ENCODE results near the gene LRBA.

LRBA gene

GRCh38 chr4:150367326-150367725 lies 647.8 kb downstream of the LRBA start:
- no peak overlapping the region for H3K4me3 ChIP-seq (ENCODE audit: control insufficient read depth in 1 of 7, extremely low read depth in 1 of 7, insufficient read depth in 4 of 7, low read depth in 2 of 7, low read length in 6 of 7)
- 100% methylated on average over 1 of the region's 4 CpGs for WGBS (ENCODE audit: insufficient coverage)
- H3K27me3 ChIP-seq (replicated peaks in 2 of 5; ENCODE audit: control insufficient read depth in 4 of 5, insufficient read depth in 5 of 5, low read length in 4 of 5) = no peaks in the 10 kb centered on the region
- DNase-seq = no peak
- no peaks in the 10 kb centered on the region for H3K9me3 ChIP-seq (ENCODE audit: control extremely low read depth in 1 of 5, control insufficient read depth in 4 of 5, insufficient read depth in 2 of 5, low read depth in 1 of 5, low read length in 4 of 5)
- POLR2A ChIA-PET = no interaction called here
- CTCF ChIA-PET = no interaction called here
- H3K36me3 ChIP-seq (ENCODE audit: control insufficient read depth in 4 of 4, insufficient read depth in 4 of 4, low read length in 3 of 4) = peaks cover 0 to 2% (median 0%) of the 10 kb centered on the region in 4 experiments
- no peaks in the 10 kb centered on the region for H3K4me1 ChIP-seq (ENCODE audit: control extremely low read depth in 1 of 4, control insufficient read depth in 4 of 4, insufficient read depth in 4 of 4, low read length in 3 of 4)
- no peak overlapping the region for H3K27ac ChIP-seq (ENCODE audit: insufficient read depth in 1 of 2, low read depth in 1 of 2, low read length in 2 of 2, poor library complexity in 1 of 2, severe bottlenecking in 2 of 2)

DNA sequence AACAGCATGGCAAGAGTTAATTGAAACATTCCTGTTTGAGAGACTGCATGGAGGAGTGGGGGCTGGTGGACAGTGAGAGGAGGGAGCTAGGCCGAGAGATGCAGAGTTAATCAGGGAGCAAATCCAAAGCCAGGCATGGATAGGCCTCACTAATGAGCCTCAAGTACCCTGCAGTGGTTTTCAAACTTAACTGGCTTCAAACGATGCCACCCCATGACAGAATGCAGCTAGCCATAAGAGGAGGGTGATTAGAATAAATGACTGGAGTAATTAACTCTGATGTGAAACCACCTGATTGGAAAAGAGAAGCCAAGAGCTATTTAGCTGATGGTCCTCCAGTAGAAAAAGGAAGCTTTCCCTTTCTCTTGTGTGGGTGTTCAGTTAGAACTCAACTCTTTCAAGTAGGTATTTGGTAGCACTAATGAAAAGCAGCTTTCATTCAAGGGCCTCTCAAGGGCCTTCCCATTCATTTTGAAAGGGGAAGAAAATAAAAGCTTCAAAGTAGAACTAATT lies 648.5 kb downstream of the LRBA start:
- POLR2A ChIA-PET = no interaction called here
- CTCF ChIA-PET = no interaction called here
- DNase-seq = no peak
- WGBS (ENCODE audit: insufficient coverage) = 94% methylated on average over 2 of the region's 2 CpGs
- Histone ChIP-seq H3K4me1 (ENCODE audit: control extremely low read depth in 1 of 4, control insufficient read depth in 4 of 4, insufficient read depth in 4 of 4, low read length in 3 of 4) (no peaks in the 10 kb centered on the region), H3K27ac (ENCODE audit: insufficient read depth in 1 of 2, low read depth in 1 of 2, low read length in 2 of 2, poor library complexity in 1 of 2, severe bottlenecking in 2 of 2) (no peak overlapping the region), H3K9me3 (ENCODE audit: control extremely low read depth in 1 of 5, control insufficient read depth in 4 of 5, insufficient read depth in 2 of 5, low read depth in 1 of 5, low read length in 4 of 5) (no peaks in the 10 kb centered on the region), H3K4me3 (ENCODE audit: control insufficient read depth in 1 of 7, extremely low read depth in 1 of 7, insufficient read depth in 4 of 7, low read depth in 2 of 7, low read length in 6 of 7) (no peak overlapping the region), H3K36me3 (ENCODE audit: control insufficient read depth in 4 of 4, insufficient read depth in 4 of 4, low read length in 3 of 4) (peaks cover 0 to 2% (median 0%) of the 10 kb centered on the region in 4 experiments), H3K27me3 (replicated peaks in 2 of 5; ENCODE audit: control insufficient read depth in 4 of 5, insufficient read depth in 5 of 5, low read length in 4 of 5) (no peaks in the 10 kb centered on the region)

DNA sequence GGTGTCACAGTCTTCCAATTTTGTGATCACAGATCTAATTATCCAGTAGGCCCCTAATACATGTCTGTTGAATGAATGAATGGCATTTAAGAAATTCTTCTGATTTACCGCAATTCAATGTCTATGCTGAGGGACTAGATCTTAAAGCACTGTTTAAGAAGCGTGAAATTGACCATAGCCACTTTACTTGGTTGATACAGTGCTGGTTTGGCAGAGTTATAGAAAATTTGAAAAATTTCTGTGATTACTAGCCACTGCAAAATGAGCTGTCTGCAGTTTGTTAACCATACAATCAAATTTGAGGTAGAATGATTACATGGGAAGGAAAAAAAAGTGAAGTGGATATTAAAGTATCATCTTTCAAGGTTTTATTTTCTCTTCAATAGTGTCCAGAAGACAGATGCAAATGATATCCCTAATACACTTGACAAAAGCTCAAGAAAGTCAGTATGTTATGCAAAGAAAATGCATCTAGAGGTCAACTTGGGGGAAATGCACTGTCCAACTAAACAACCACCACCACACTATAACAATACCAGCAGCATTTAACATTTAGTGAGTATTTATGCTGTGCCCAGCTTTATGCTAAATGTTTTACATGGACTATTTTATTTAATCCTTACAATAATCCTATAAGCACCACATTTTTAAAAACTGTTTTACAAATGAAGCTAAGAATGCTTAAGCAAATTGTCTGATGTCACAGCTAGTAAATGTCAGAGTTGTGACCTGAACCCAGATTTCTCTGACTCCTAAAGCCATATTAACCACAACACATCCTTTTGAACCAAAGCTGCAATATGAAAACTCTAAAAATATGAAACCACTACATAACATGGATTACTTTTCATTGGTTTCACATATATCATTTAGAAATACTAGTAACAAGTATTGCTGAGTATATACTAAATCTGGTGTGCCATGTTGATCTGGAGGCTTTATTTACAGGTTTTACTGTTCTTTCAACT lies 651.1 kb downstream of the LRBA start:
- Histone ChIP-seq H3K36me3 (ENCODE audit: control insufficient read depth in 4 of 4, insufficient read depth in 4 of 4, low read length in 3 of 4) (no peaks in the 10 kb centered on the region), H3K4me1 (ENCODE audit: control extremely low read depth in 1 of 4, control insufficient read depth in 4 of 4, insufficient read depth in 4 of 4, low read length in 3 of 4) (no peaks in the 10 kb centered on the region), H3K27ac (ENCODE audit: insufficient read depth in 1 of 2, low read depth in 1 of 2, low read length in 2 of 2, poor library complexity in 1 of 2, severe bottlenecking in 2 of 2) (no peak overlapping the region), H3K9me3 (ENCODE audit: control extremely low read depth in 1 of 5, control insufficient read depth in 4 of 5, insufficient read depth in 2 of 5, low read depth in 1 of 5, low read length in 4 of 5) (no peaks in the 10 kb centered on the region), H3K27me3 (replicated peaks in 2 of 5; ENCODE audit: control insufficient read depth in 4 of 5, insufficient read depth in 5 of 5, low read length in 4 of 5) (no peaks in the 10 kb centered on the region), H3K4me3 (ENCODE audit: control insufficient read depth in 1 of 7, extremely low read depth in 1 of 7, insufficient read depth in 4 of 7, low read depth in 2 of 7, low read length in 6 of 7) (no peak overlapping the region)
- ChIA-PET POLR2A (no interaction called here), CTCF (interaction anchor here (0.8 to 1.0 kb wide), 4 partner anchors 12 to 528 kb away, joined by 3 to 4 read pairs (median 3); no protein-coding TSS in a partner anchor)
- no peak for DNase-seq
- WGBS (ENCODE audit: insufficient coverage) = 50% methylated on average over 2 of the region's 2 CpGs

GRCh38 chr4:150358691-150359090 lies 656.4 kb downstream of the LRBA start:
- no peaks in the 10 kb centered on the region for H3K4me1 ChIP-seq (ENCODE audit: control extremely low read depth in 1 of 4, control insufficient read depth in 4 of 4, insufficient read depth in 4 of 4, low read length in 3 of 4)
- no peak for DNase-seq
- no peak overlapping the region for H3K27ac ChIP-seq (ENCODE audit: insufficient read depth in 1 of 2, low read depth in 1 of 2, low read length in 2 of 2, poor library complexity in 1 of 2, severe bottlenecking in 2 of 2)
- H3K27me3 ChIP-seq (replicated peaks in 2 of 5; ENCODE audit: control insufficient read depth in 4 of 5, insufficient read depth in 5 of 5, low read length in 4 of 5) = no peaks in the 10 kb centered on the region
- ChIA-PET CTCF (interaction anchor here (1.3 kb wide), 1 partner anchor 10 kb away, joined by 5 read pairs; no protein-coding TSS in a partner anchor), POLR2A (no interaction called here)
- H3K36me3 ChIP-seq (ENCODE audit: control insufficient read depth in 4 of 4, insufficient read depth in 4 of 4, low read length in 3 of 4) = no peaks in the 10 kb centered on the region
- no peak overlapping the region for H3K4me3 ChIP-seq (ENCODE audit: control insufficient read depth in 1 of 7, extremely low read depth in 1 of 7, insufficient read depth in 4 of 7, low read depth in 2 of 7, low read length in 6 of 7)
- no peaks in the 10 kb centered on the region for H3K9me3 ChIP-seq (ENCODE audit: control extremely low read depth in 1 of 5, control insufficient read depth in 4 of 5, insufficient read depth in 2 of 5, low read depth in 1 of 5, low read length in 4 of 5)

DNA sequence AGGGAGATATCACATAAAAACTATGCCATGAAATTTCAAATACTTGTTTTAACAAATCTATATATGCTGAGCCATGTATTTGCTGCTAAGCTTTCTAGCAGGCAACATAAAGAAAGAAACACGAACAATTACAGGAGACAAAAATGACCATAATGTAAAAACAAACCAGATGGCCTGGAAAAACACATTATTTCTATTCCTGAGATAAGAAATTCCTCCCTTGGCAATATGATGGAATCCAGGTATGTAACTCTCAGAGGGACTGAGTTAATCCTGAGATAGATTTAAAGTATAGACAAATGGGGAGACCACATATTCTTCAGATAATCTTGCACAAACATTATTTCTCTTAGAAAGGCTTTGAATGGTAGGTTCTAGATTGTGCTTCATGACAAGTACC lies 657.3 kb downstream of the LRBA start:
- H3K36me3 ChIP-seq (ENCODE audit: control insufficient read depth in 4 of 4, insufficient read depth in 4 of 4, low read length in 3 of 4) = no peaks in the 10 kb centered on the region
- ChIA-PET CTCF (interaction anchor here (1.3 kb wide), 1 partner anchor 11 kb away, joined by 5 read pairs; no protein-coding TSS in a partner anchor), POLR2A (no interaction called here)
- H3K27ac ChIP-seq (ENCODE audit: insufficient read depth in 1 of 2, low read depth in 1 of 2, low read length in 2 of 2, poor library complexity in 1 of 2, severe bottlenecking in 2 of 2) = no peak overlapping the region
- no peaks in the 10 kb centered on the region for H3K9me3 ChIP-seq (ENCODE audit: control extremely low read depth in 1 of 5, control insufficient read depth in 4 of 5, insufficient read depth in 2 of 5, low read depth in 1 of 5, low read length in 4 of 5)
- H3K4me3 ChIP-seq (ENCODE audit: control insufficient read depth in 1 of 7, extremely low read depth in 1 of 7, insufficient read depth in 4 of 7, low read depth in 2 of 7, low read length in 6 of 7) = no peak overlapping the region
- no peak for DNase-seq
- H3K27me3 ChIP-seq (replicated peaks in 2 of 5; ENCODE audit: control insufficient read depth in 4 of 5, insufficient read depth in 5 of 5, low read length in 4 of 5) = no peaks in the 10 kb centered on the region
- no peaks in the 10 kb centered on the region for H3K4me1 ChIP-seq (ENCODE audit: control extremely low read depth in 1 of 4, control insufficient read depth in 4 of 4, insufficient read depth in 4 of 4, low read length in 3 of 4)
- WGBS (ENCODE audit: insufficient coverage) = no CpG with 5 or more reads among the region's 1 CpG

GRCh38 chr4:150355858-150356455 lies 659.1 kb downstream of the LRBA start:
- POLR2A ChIA-PET = no interaction called here

DNA sequence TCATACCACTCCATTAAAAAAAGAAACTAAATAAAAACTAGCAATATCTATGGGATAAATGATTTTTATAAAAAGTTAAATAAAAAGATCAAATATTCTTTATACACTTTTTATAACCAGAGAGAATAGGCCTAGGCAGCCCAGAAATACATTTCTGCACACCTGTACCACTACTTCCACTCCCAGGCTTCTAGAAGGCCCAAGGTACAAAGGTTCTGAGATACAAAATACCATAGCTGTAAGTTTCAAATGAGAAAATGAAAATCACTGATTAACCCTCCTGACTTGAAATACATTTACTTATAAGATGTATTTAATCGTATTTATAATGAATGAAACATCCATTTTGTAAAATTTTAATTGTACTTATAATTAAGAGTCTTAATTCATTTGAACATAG lies 659.7 kb downstream of the LRBA start:
- DNase-seq = no peak
- no CpG with 5 or more reads among the region's 1 CpG for WGBS (ENCODE audit: insufficient coverage)
- ChIA-PET CTCF (no interaction called here), POLR2A (no interaction called here)
- no peaks in the 10 kb centered on the region for H3K27me3 ChIP-seq (replicated peaks in 2 of 5; ENCODE audit: control insufficient read depth in 4 of 5, insufficient read depth in 5 of 5, low read length in 4 of 5)
- no peak overlapping the region for H3K4me3 ChIP-seq (ENCODE audit: control insufficient read depth in 1 of 7, extremely low read depth in 1 of 7, insufficient read depth in 4 of 7, low read depth in 2 of 7, low read length in 6 of 7)
- no peaks in the 10 kb centered on the region for H3K9me3 ChIP-seq (ENCODE audit: control extremely low read depth in 1 of 5, control insufficient read depth in 4 of 5, insufficient read depth in 2 of 5, low read depth in 1 of 5, low read length in 4 of 5)
- H3K27ac ChIP-seq (ENCODE audit: insufficient read depth in 1 of 2, low read depth in 1 of 2, low read length in 2 of 2, poor library complexity in 1 of 2, severe bottlenecking in 2 of 2) = no peak overlapping the region
- H3K4me1 ChIP-seq (ENCODE audit: control extremely low read depth in 1 of 4, control insufficient read depth in 4 of 4, insufficient read depth in 4 of 4, low read length in 3 of 4) = peaks cover 2 to 3% (median 3%) of the 10 kb centered on the region in 4 experiments
- no peaks in the 10 kb centered on the region for H3K36me3 ChIP-seq (ENCODE audit: control insufficient read depth in 4 of 4, insufficient read depth in 4 of 4, low read length in 3 of 4)

More at GRCh38 chr4:150355858-150356455, 659.1 kb downstream of the LRBA start:
- no peak overlapping the region for H3K4me3 ChIP-seq (ENCODE audit: control insufficient read depth in 1 of 7, extremely low read depth in 1 of 7, insufficient read depth in 4 of 7, low read depth in 2 of 7, low read length in 6 of 7)
- no peaks in the 10 kb centered on the region for H3K9me3 ChIP-seq (ENCODE audit: control extremely low read depth in 1 of 5, control insufficient read depth in 4 of 5, insufficient read depth in 2 of 5, low read depth in 1 of 5, low read length in 4 of 5)
- H3K27me3 ChIP-seq (replicated peaks in 2 of 5; ENCODE audit: control insufficient read depth in 4 of 5, insufficient read depth in 5 of 5, low read length in 4 of 5) = no peaks in the 10 kb centered on the region
- H3K27ac ChIP-seq (ENCODE audit: insufficient read depth in 1 of 2, low read depth in 1 of 2, low read length in 2 of 2, poor library complexity in 1 of 2, severe bottlenecking in 2 of 2) = no peak overlapping the region
- WGBS (ENCODE audit: insufficient coverage) = no CpG with 5 or more reads among the region's 3 CpGs
- H3K4me1 ChIP-seq (ENCODE audit: control extremely low read depth in 1 of 4, control insufficient read depth in 4 of 4, insufficient read depth in 4 of 4, low read length in 3 of 4) = no peaks in the 10 kb centered on the region
- DNase-seq = no peak
- H3K36me3 ChIP-seq (ENCODE audit: control insufficient read depth in 4 of 4, insufficient read depth in 4 of 4, low read length in 3 of 4) = no peaks in the 10 kb centered on the region
- CTCF ChIA-PET = no interaction called here

Data from common myeloid progenitor, CD34-positive (primary cell).